Astrocyte (in vitro differentiated cells and primary cell): ENCODE measurements around the gene RNLS. TPM values are rescaled to one million over a fixed set of nuclear protein-coding genes. Genes with fewer than 3 reads are reported as not detected.
A peak's percentile ranks its signal among the peaks of the same experiment; 100 is the strongest.

ENCODE experiments used
- DNase-seq: peaks from one replicate; pipeline ENCODE4 v3.0.0-alpha.2; 2010; ENCODE audit warnings: low read depth
- FAIRE-seq: peaks from 2 replicates; lab custom pipeline; 2011; peaks lifted over from hg19 to GRCh38; lab: Jason Lieb, UNC
- H2AFZ ChIP-seq: 2 replicates; pipeline ENCODE4 v1.6.0; 2012; ENCODE audit warnings: low read depth, low read length, inconsistent platforms
- H3K27ac ChIP-seq: 2 replicates; pipeline ENCODE4 v1.5.1; 2011; ENCODE audit warnings: low read depth, low read length, inconsistent platforms
- H3K27me3 ChIP-seq: 2 replicates; pipeline ENCODE4 v1.6.0; 2011; ENCODE audit warnings: low read length, inconsistent platforms; ENCODE audit not compliant: insufficient read depth
- H3K36me3 ChIP-seq: 2 replicates; pipeline ENCODE4 v1.5.1; 2011; ENCODE audit warnings: low read length, inconsistent platforms; ENCODE audit not compliant: insufficient read depth
- H3K4me1 ChIP-seq: 2 replicates; pipeline ENCODE4 v1.5.1; 2011; ENCODE audit warnings: low read length, inconsistent platforms; ENCODE audit not compliant: insufficient read depth
- H3K4me2 ChIP-seq: 2 replicates; pipeline ENCODE4 v1.6.0; 2012; ENCODE audit warnings: low read length, inconsistent platforms
- H3K4me3 ChIP-seq: 2 replicates; pipeline ENCODE4 v1.5.1; 2011; ENCODE audit warnings: low read depth, mild to moderate bottlenecking, low read length, inconsistent platforms; ENCODE audit not compliant: insufficient read depth
- H3K79me2 ChIP-seq: 2 replicates; pipeline ENCODE4 v1.6.0; 2012; ENCODE audit warnings: mild to moderate bottlenecking, low read length, inconsistent platforms; ENCODE audit not compliant: insufficient read depth
- H3K9ac ChIP-seq: 2 replicates; pipeline ENCODE4 v1.6.0; 2012; ENCODE audit warnings: mild to moderate bottlenecking, low read length, inconsistent platforms
- H3K9me3 ChIP-seq: 2 replicates; pipeline ENCODE4 v1.5.1; 2012; ENCODE audit warnings: low read depth, mild to moderate bottlenecking, low read length, inconsistent platforms; ENCODE audit not compliant: insufficient read depth
- H4K20me1 ChIP-seq: 2 replicates; pipeline ENCODE4 v1.6.0; 2012; ENCODE audit warnings: low read length, inconsistent platforms; ENCODE audit not compliant: insufficient read depth
- H3K27ac Mint-ChIP-seq: one replicate; pipeline ENCODE4 v1.8.0; 2021; ENCODE audit warnings: mild to moderate bottlenecking, mixed read lengths; ENCODE audit not compliant: unreplicated experiment
- H3K27me3 Mint-ChIP-seq: one replicate; pipeline ENCODE4 v1.8.0; 2021; ENCODE audit warnings: low read depth, mixed read lengths; ENCODE audit not compliant: unreplicated experiment
- H3K36me3 Mint-ChIP-seq: one replicate; pipeline ENCODE4 v1.8.0; 2021; ENCODE audit warnings: low read depth, mixed read lengths; ENCODE audit not compliant: unreplicated experiment
- H3K4me1 Mint-ChIP-seq: one replicate; pipeline ENCODE4 v1.8.0; 2021; ENCODE audit warnings: low read depth, mixed read lengths; ENCODE audit not compliant: unreplicated experiment
- H3K4me3 Mint-ChIP-seq: one replicate; pipeline ENCODE4 v1.8.0; 2021; ENCODE audit warnings: mild to moderate bottlenecking, moderate library complexity, mixed read lengths; ENCODE audit not compliant: unreplicated experiment
- H3K9me3 Mint-ChIP-seq: one replicate; pipeline ENCODE4 v1.8.0; 2021; ENCODE audit warnings: mild to moderate bottlenecking, mixed read lengths; ENCODE audit not compliant: unreplicated experiment
- EZH2 ChIP-seq: IDR thresholded peaks from 2 replicates; pipeline ENCODE4 v1.6.1; 2012; ENCODE audit warnings: mild to moderate bottlenecking, low read length, inconsistent platforms; ENCODE audit not compliant: insufficient read depth
- total RNA-seq: library from RNA; stranded (reverse); gene quantifications from 2 replicates; pipeline ENCODE4 v1.2.1, GENCODE V29; 2021
- TF ChIP-seq, protein P1 (sequence below): IDR thresholded peaks from 2 replicates; pipeline ENCODE4 v1.5.1; 2011; ENCODE audit warnings: low read depth, mild to moderate bottlenecking, inconsistent platforms, low read length, moderate library complexity; ENCODE audit not compliant: insufficient read depth

Gene RNLS
- total RNA-seq, 1 donor from 2014 or later: 6.9 TPM

- Mint-ChIP-seq H3K4me3 (no peak overlapping the region), H3K4me1 (peaks cover 2% of the 10 kb centered on the region), H3K36me3 (no peaks in the 10 kb centered on the region), H3K9me3 (no peaks in the 10 kb centered on the region), H3K27ac (no peak overlapping the region), H3K27me3 (peaks cover 8% of the 10 kb centered on the region)
- H3K27ac ChIP-seq: peak overlapping the region; percentile 66
- no peaks in the 10 kb centered on the region for H3K79me2 ChIP-seq
- peaks cover 24% of the 10 kb centered on the region for H3K4me1 ChIP-seq
- no peaks in the 10 kb centered on the region for H3K36me3 ChIP-seq
- H3K27me3 ChIP-seq: no peaks in the 10 kb centered on the region
- peak overlapping the region; percentile 63 for H3K4me2 ChIP-seq
- FAIRE-seq: no peak
- H3K9ac ChIP-seq: peak overlapping the region; percentile 44
- H3K4me3 ChIP-seq: no peak overlapping the region
- TF ChIP-seq EZH2: no peak
- TF ChIP-seq, protein P1, sequence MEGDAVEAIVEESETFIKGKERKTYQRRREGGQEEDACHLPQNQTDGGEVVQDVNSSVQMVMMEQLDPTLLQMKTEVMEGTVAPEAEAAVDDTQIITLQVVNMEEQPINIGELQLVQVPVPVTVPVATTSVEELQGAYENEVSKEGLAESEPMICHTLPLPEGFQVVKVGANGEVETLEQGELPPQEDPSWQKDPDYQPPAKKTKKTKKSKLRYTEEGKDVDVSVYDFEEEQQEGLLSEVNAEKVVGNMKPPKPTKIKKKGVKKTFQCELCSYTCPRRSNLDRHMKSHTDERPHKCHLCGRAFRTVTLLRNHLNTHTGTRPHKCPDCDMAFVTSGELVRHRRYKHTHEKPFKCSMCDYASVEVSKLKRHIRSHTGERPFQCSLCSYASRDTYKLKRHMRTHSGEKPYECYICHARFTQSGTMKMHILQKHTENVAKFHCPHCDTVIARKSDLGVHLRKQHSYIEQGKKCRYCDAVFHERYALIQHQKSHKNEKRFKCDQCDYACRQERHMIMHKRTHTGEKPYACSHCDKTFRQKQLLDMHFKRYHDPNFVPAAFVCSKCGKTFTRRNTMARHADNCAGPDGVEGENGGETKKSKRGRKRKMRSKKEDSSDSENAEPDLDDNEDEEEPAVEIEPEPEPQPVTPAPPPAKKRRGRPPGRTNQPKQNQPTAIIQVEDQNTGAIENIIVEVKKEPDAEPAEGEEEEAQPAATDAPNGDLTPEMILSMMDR: no peak
- no peaks in the 10 kb centered on the region for H4K20me1 ChIP-seq
- H3K9me3 ChIP-seq: no peaks in the 10 kb centered on the region
- DNase-seq: peak; percentile 89
- H2AFZ ChIP-seq: no peak overlapping the region
These were observed 337.1 kb downstream of the RNLS start for GRCh38 chr10:88245974-88246511.

- Histone ChIP-seq H3K9ac (no peak overlapping the region), H3K9me3 (no peaks in the 10 kb centered on the region), H3K4me2 (no peak overlapping the region)
These were observed 338.1 kb downstream of the RNLS start for GRCh38 chr10:88244781-88245625.

More at GRCh38 chr10:88244781-88245625, 338.1 kb downstream of the RNLS start:
- Mint-ChIP-seq H3K27ac (no peak overlapping the region), H3K9me3 (no peaks in the 10 kb centered on the region), H3K27me3 (peaks cover 8% of the 10 kb centered on the region), H3K4me1 (peaks cover 2% of the 10 kb centered on the region), H3K36me3 (no peaks in the 10 kb centered on the region), H3K4me3 (no peak overlapping the region)
- peaks cover 24% of the 10 kb centered on the region for H3K4me1 ChIP-seq
- DNase-seq (no peak), FAIRE-seq (no peak)
- no peaks in the 10 kb centered on the region for H4K20me1 ChIP-seq
- H2AFZ ChIP-seq: no peak overlapping the region
- TF ChIP-seq, protein P1: no peak
- no peak for TF ChIP-seq EZH2
- H3K27me3 ChIP-seq: no peaks in the 10 kb centered on the region
- no peak overlapping the region for H3K4me3 ChIP-seq
- peak overlapping the region; percentile 9 for H3K27ac ChIP-seq
- no peaks in the 10 kb centered on the region for H3K79me2 ChIP-seq
- H3K36me3 ChIP-seq: no peaks in the 10 kb centered on the region
